ENCODE measurements around the gene AGBL2. TPM values are rescaled to one million over a fixed set of nuclear protein-coding genes. Genes with fewer than 3 reads are reported as not detected.
"Not testable (repeated sequence)": the region's sequence is repeated elsewhere in the genome, so short reads cannot be mapped to it uniquely, and the experiment has no call there.

The AGBL2 gene
- polyA plus RNA-seq, 1 donor from 2014 or later, result not detected

GRCh38 chr11:47688111-47688510 lies 27.1 kb downstream of the AGBL2 start:
- no peaks in the 10 kb centered on the region for H3F3A ChIP-seq (ENCODE audit: insufficient read depth, low read length, poor library complexity, severe bottlenecking)
- H3K4me3 ChIP-seq (ENCODE audit: low read length), result no peak overlapping the region
- TF ChIP-seq SMC3 (conservative IDR thresholded peaks at IDR 0.05; ENCODE audit: poor library complexity), result no peak
- no peak for TF ChIP-seq REST (IDR thresholded peaks at IDR 0.05; ENCODE audit: borderline replicate concordance)
- TF ChIP-seq TAF1 (IDR thresholded peaks at IDR 0.05; ENCODE audit: low read depth), result no peak
- TF ChIP-seq EZH2 (IDR thresholded peaks at IDR 0.05; ENCODE audit: borderline replicate concordance, insufficient read depth, low read length, poor library complexity, severe bottlenecking), result no peak
- TF ChIP-seq MXI1 (conservative IDR thresholded peaks at IDR 0.05; ENCODE audit: poor library complexity, severe bottlenecking), result no peak
- H3K9me3 ChIP-seq (ENCODE audit: low read length), result no peaks in the 10 kb centered on the region
- no peaks in the 10 kb centered on the region for H4K20me1 ChIP-seq (ENCODE audit: insufficient read depth)
- no peak overlapping the region for H3K9ac ChIP-seq (ENCODE audit: low read length)
- no peak overlapping the region for H2AFZ ChIP-seq (ENCODE audit: low read depth, low read length)
- H3K27ac ChIP-seq (ENCODE audit: low read length), result no peak overlapping the region
- H3K27me3 ChIP-seq (ENCODE audit: insufficient read depth, low read depth, low read length), result no peaks in the 10 kb centered on the region
- H3K36me3 ChIP-seq (ENCODE audit: insufficient read depth, low read length), result no peaks in the 10 kb centered on the region
- H3K4me2 ChIP-seq (ENCODE audit: low read length), result no peak overlapping the region
- H3K79me2 ChIP-seq (replicated peaks; ENCODE audit: insufficient read depth, low read length), result no peaks in the 10 kb centered on the region
- H3K9me2 ChIP-seq (ENCODE audit: insufficient read depth, low read length), result no peaks in the 10 kb centered on the region

GRCh38 chr11:47686704-47687103 lies 28.5 kb downstream of the AGBL2 start:
- not testable (repeated sequence) for H3K27ac ChIP-seq (ENCODE audit: low read length); H3K4me2 ChIP-seq (ENCODE audit: low read length); H3K4me3 ChIP-seq (ENCODE audit: low read length); H3K79me2 ChIP-seq (replicated peaks; ENCODE audit: insufficient read depth, low read length); H2AFZ ChIP-seq (ENCODE audit: low read depth, low read length); H3K9ac ChIP-seq (ENCODE audit: low read length); H3K27me3 ChIP-seq (ENCODE audit: insufficient read depth, low read depth, low read length); H3K9me3 ChIP-seq (ENCODE audit: low read length); H3K36me3 ChIP-seq (ENCODE audit: insufficient read depth, low read length); H4K20me1 ChIP-seq (ENCODE audit: insufficient read depth); H3K9me2 ChIP-seq (ENCODE audit: insufficient read depth, low read length); H3F3A ChIP-seq (ENCODE audit: insufficient read depth, low read length, poor library complexity, severe bottlenecking)

GRCh38 chr11:47686151-47686550 lies 29.0 kb downstream of the AGBL2 start:
- H3K9ac ChIP-seq (ENCODE audit: low read length), result no peak overlapping the region
- H3K79me2 ChIP-seq (replicated peaks; ENCODE audit: insufficient read depth, low read length), result no peaks in the 10 kb centered on the region
- no peak overlapping the region for H2AFZ ChIP-seq (ENCODE audit: low read depth, low read length)
- no peak overlapping the region for H3K4me3 ChIP-seq (ENCODE audit: low read length)
- H3F3A ChIP-seq (ENCODE audit: insufficient read depth, low read length, poor library complexity, severe bottlenecking), result no peaks in the 10 kb centered on the region
- H3K9me3 ChIP-seq (ENCODE audit: low read length), result no peaks in the 10 kb centered on the region
- no peaks in the 10 kb centered on the region for H3K27me3 ChIP-seq (ENCODE audit: insufficient read depth, low read depth, low read length)
- H3K4me2 ChIP-seq (ENCODE audit: low read length), result no peak overlapping the region
- TF ChIP-seq TAF1 (IDR thresholded peaks at IDR 0.05; ENCODE audit: low read depth) (no peak), REST (IDR thresholded peaks at IDR 0.05; ENCODE audit: borderline replicate concordance) (no peak), MXI1 (conservative IDR thresholded peaks at IDR 0.05; ENCODE audit: poor library complexity, severe bottlenecking) (no peak), POLR2AphosphoS5 (IDR thresholded peaks at IDR 0.05) (no peak), RAD21 (conservative IDR thresholded peaks at IDR 0.05) (no peak), SMC3 (conservative IDR thresholded peaks at IDR 0.05; ENCODE audit: poor library complexity) (no peak), CTCF (IDR thresholded peaks at IDR 0.05; ENCODE audit: poor library complexity, severe bottlenecking) (no peak), EP300 (conservative IDR thresholded peaks at IDR 0.05; ENCODE audit: poor library complexity, severe bottlenecking) (no peak), EZH2 (IDR thresholded peaks at IDR 0.05; ENCODE audit: borderline replicate concordance, insufficient read depth, low read length, poor library complexity, severe bottlenecking) (no peak)
- no peaks in the 10 kb centered on the region for H3K9me2 ChIP-seq (ENCODE audit: insufficient read depth, low read length)
- no peak overlapping the region for H3K27ac ChIP-seq (ENCODE audit: low read length)
- H3K36me3 ChIP-seq (ENCODE audit: insufficient read depth, low read length), result no peaks in the 10 kb centered on the region
- H4K20me1 ChIP-seq (ENCODE audit: insufficient read depth), result no peaks in the 10 kb centered on the region
